Measurements from ENCODE around the gene CALML5. TPM values are rescaled to one million over a fixed set of nuclear protein-coding genes. Genes with fewer than 3 reads are reported as not detected.

CALML5 gene
- polyA plus RNA-seq, 1 donor from 2014 or later: not detected

DNA sequence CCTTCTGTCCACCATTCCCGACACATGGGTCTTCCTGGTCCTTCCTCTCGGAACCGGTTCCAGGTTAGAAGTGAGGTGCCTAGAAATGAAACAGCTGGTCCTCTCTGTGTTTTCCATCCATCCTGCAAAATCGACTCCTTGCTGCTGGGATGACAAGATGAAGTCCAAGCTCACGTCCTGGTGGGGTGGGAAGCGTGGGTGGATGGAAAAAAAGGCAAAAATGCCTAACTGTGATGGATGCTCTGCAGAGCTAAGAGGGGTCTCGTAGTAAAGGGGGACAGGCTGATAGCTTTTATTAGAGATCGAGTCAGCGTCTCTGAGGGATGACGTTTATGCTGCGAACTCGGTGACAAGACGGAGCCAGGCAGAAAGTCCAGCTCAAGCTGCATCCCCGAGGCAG is 14.1 kb downstream of the CALML5 start:
- Histone ChIP-seq H3K27ac (ENCODE audit: low read length) (no peak overlapping the region), H3K79me2 (replicated peaks; ENCODE audit: insufficient read depth, low read length) (no peaks in the 10 kb centered on the region), H3K4me2 (ENCODE audit: low read length) (no peak overlapping the region), H3K4me3 (ENCODE audit: low read length) (no peak overlapping the region), H2AFZ (ENCODE audit: low read depth, low read length) (no peak overlapping the region), H3F3A (ENCODE audit: insufficient read depth, low read length, poor library complexity, severe bottlenecking) (no peaks in the 10 kb centered on the region), H3K9me2 (ENCODE audit: insufficient read depth, low read length) (no peaks in the 10 kb centered on the region), H3K9me3 (ENCODE audit: low read length) (no peaks in the 10 kb centered on the region), H3K9ac (ENCODE audit: low read length) (no peak overlapping the region), H3K36me3 (ENCODE audit: insufficient read depth, low read length) (no peaks in the 10 kb centered on the region), H4K20me1 (ENCODE audit: insufficient read depth) (no peaks in the 10 kb centered on the region), H3K27me3 (ENCODE audit: insufficient read depth, low read depth, low read length) (no peaks in the 10 kb centered on the region)
- TF ChIP-seq EP300 (conservative IDR thresholded peaks at IDR 0.05; ENCODE audit: poor library complexity, severe bottlenecking) (no peak), POLR2AphosphoS5 (IDR thresholded peaks at IDR 0.05) (no peak), SMC3 (conservative IDR thresholded peaks at IDR 0.05; ENCODE audit: poor library complexity) (no peak), EZH2 (IDR thresholded peaks at IDR 0.05; ENCODE audit: borderline replicate concordance, insufficient read depth, low read length, poor library complexity, severe bottlenecking) (no peak), RAD21 (conservative IDR thresholded peaks at IDR 0.05) (no peak), TAF1 (IDR thresholded peaks at IDR 0.05; ENCODE audit: low read depth) (no peak), MXI1 (conservative IDR thresholded peaks at IDR 0.05; ENCODE audit: poor library complexity, severe bottlenecking) (no peak), REST (IDR thresholded peaks at IDR 0.05; ENCODE audit: borderline replicate concordance) (no peak)
- TF ChIP-seq, protein P1, sequence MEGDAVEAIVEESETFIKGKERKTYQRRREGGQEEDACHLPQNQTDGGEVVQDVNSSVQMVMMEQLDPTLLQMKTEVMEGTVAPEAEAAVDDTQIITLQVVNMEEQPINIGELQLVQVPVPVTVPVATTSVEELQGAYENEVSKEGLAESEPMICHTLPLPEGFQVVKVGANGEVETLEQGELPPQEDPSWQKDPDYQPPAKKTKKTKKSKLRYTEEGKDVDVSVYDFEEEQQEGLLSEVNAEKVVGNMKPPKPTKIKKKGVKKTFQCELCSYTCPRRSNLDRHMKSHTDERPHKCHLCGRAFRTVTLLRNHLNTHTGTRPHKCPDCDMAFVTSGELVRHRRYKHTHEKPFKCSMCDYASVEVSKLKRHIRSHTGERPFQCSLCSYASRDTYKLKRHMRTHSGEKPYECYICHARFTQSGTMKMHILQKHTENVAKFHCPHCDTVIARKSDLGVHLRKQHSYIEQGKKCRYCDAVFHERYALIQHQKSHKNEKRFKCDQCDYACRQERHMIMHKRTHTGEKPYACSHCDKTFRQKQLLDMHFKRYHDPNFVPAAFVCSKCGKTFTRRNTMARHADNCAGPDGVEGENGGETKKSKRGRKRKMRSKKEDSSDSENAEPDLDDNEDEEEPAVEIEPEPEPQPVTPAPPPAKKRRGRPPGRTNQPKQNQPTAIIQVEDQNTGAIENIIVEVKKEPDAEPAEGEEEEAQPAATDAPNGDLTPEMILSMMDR (IDR thresholded peaks at IDR 0.05; ENCODE audit: poor library complexity, severe bottlenecking): no peak

DNA sequence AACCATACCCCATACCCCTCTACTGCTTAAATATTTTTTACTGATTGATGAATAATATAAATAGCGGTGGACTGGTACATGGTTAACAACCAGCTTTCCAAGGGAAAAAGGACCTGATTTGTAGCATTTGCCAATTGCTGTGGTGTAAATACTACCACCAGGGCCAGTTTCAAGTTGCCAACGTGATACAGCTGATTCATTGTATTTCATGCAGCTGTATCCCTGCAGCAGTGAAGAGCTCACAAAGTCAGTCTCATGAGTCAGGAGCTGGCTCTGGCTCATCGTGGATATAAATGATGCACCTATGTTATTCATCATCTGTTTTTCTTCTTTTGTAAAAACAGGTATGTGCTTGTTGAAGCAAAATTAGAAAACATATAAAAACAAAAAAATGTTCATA is 15.2 kb downstream of the CALML5 start:
- Histone ChIP-seq H3K4me3 (ENCODE audit: low read length) (no peak overlapping the region), H3K9me3 (ENCODE audit: low read length) (no peaks in the 10 kb centered on the region), H3K4me2 (ENCODE audit: low read length) (no peak overlapping the region), H2AFZ (ENCODE audit: low read depth, low read length) (no peak overlapping the region), H3K9me2 (ENCODE audit: insufficient read depth, low read length) (no peaks in the 10 kb centered on the region), H3K79me2 (replicated peaks; ENCODE audit: insufficient read depth, low read length) (no peaks in the 10 kb centered on the region), H3K27ac (ENCODE audit: low read length) (no peak overlapping the region), H3F3A (ENCODE audit: insufficient read depth, low read length, poor library complexity, severe bottlenecking) (no peaks in the 10 kb centered on the region), H4K20me1 (ENCODE audit: insufficient read depth) (no peaks in the 10 kb centered on the region), H3K27me3 (ENCODE audit: insufficient read depth, low read depth, low read length) (no peaks in the 10 kb centered on the region), H3K9ac (ENCODE audit: low read length) (no peak overlapping the region), H3K36me3 (ENCODE audit: insufficient read depth, low read length) (no peaks in the 10 kb centered on the region)
- TF ChIP-seq SMC3 (conservative IDR thresholded peaks at IDR 0.05; ENCODE audit: poor library complexity) (no peak), RAD21 (conservative IDR thresholded peaks at IDR 0.05) (no peak), TAF1 (IDR thresholded peaks at IDR 0.05; ENCODE audit: low read depth) (no peak), EZH2 (IDR thresholded peaks at IDR 0.05; ENCODE audit: borderline replicate concordance, insufficient read depth, low read length, poor library complexity, severe bottlenecking) (no peak), EP300 (conservative IDR thresholded peaks at IDR 0.05; ENCODE audit: poor library complexity, severe bottlenecking) (no peak)
- TF ChIP-seq, protein P1 (IDR thresholded peaks at IDR 0.05; ENCODE audit: poor library complexity, severe bottlenecking): no peak

All from neural cell (in vitro differentiated cells).